ENCODE data around the gene CHST15. TPM values are rescaled to one million over a fixed set of nuclear protein-coding genes. Genes with fewer than 3 reads are reported as not detected.

CHST15 gene
- polyA plus RNA-seq, 12 donors: 14.6 to 24.7 (median 17.8) TPM; not detected in 1

DNA sequence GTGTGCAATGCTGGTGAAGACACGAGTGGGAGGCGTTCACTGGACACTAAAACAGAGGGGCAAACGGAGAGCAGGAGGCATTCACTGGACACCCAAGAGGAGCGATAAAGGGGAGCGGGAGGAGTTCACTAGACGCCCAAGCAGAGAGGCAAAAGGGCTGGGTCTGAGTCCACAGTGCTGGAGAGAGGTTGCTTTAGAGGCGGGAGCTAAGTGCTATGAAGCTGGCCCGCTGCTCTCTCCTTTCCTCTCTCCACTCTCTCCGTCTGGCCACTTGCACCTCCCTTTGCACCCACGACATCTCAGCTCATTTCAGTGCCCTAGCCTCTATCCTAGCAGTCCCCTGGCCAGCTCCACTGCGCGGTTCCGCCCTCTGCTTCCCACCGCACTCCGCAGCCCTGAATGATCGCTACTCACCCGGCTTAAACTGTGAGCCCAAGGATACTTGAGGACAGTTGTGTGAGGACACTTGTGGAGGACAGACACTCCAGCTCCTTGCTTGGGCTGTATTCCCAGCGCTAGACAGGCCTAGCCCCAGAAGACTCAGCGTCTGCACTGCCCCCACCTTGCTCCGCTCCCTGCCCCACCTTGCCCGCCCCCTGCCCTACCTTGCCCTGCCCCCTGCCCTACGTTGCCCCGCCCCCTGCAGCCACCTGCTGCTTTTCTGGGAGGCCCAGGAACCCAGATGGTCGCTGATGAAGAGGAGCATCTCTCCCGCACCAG is 123.0 kb downstream of the CHST15 start:
- DNase-seq: no peak

DNA sequence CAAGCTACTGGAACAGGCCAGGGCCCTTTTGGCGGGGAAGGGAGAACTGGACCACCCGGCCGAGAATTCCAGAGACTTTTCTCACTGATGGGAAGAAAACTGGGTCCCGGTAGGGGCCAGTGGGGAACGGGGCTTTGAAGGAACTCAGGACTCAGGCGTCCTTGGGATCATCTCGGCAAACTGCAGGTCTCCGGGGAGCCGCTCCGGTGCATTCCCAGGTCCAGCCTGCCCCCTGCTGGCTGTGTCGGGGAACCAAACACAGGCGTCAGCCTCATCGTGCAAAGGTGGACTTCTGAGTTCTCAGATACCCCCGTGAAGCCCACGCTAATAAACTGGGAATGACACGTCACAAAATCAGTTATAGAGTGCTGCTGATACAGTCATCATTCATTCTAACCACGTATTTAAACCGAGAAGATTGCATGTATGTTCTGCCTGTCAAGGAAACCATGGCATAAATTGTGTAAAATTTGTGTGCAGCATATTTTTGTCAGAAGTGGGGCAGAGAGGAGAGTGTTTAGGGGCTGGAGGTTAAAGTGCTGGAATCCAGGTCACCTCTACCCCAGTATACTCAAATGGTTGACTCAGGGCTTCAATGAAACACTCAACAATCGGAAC is 125.7 kb downstream of the CHST15 start:
- peak; percentile 57 for DNase-seq

DNA sequence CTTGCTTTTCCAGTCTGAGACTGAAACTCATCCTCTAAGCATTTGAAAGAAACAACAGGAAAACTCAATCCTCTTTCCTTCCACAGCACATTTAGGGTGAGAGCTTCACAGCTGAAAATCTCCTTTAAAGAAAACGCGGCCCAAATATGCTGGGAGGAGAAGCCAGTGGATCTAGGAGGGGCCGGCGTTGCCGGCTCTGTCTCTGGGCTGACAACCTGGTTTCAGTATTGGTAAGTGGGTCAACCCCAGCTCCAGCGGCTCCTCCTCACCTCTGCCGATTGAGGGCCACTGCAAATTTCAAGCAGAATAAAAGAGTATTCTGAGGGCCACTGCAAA is 126.5 kb downstream of the CHST15 start:
- no peak for DNase-seq

DNA sequence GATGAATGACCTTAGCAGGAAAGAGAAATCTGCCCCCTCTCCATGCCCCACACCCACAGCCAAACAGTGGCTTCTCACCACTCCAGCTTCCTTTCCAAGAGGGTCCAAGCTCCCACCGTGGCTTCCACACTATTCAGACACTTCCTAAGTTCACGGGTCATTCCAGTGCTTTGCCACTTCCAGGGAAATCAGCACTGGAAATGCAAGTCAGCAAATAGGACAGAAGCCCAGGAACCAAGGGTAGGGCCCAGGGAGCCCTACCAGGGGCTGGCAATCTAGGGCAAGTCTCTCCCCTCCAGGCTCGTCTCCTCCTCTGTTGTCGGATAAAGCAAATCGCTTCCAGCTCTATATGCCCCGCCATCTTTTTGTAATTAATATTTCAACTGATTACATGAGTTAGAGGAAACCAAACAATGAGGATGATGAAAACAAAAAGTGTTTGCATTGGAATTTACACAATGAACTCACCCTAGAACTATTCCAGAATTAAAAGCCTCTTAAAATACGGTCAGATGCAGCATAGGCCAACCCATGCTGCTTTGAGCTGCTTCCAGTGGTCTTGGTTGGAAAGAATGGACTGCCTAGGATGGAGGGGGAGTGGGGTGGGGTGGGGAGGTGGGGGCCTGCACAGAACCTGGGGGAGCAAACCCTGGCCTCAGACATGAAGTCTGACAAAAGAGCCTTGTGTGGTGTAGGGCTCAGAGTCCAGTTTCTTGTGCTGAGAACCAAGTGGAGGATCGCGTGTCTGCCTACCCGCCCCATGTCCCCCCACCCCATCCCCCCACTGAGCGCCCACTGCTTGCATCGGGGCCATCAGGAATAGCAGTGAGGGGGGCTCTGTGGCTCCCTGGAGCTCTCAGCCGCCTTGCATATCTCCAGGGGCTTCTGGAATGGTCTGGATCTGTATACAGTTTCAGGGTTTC is 127.2 kb downstream of the CHST15 start:
- no peak for DNase-seq

DNA sequence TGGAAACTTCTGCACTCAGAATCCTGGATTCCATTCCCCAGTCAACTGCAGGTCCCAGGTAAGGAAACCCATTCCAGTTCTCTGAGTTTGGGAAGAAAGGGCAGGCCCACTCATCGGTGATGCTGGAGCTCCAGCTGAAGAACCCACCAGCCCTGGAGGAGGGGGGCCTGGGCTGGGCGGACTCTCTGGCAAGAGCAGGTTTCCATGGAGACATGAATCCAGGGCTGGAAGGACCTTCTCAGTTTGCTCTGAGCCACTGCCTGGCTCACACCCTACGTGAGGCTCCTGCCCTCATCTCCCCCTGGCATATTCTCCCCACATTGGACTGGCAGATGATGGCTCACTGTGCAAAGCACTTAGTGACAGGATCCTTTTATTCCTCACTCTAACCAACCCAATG is 128.4 kb downstream of the CHST15 start:
- no peak for DNase-seq

DNA sequence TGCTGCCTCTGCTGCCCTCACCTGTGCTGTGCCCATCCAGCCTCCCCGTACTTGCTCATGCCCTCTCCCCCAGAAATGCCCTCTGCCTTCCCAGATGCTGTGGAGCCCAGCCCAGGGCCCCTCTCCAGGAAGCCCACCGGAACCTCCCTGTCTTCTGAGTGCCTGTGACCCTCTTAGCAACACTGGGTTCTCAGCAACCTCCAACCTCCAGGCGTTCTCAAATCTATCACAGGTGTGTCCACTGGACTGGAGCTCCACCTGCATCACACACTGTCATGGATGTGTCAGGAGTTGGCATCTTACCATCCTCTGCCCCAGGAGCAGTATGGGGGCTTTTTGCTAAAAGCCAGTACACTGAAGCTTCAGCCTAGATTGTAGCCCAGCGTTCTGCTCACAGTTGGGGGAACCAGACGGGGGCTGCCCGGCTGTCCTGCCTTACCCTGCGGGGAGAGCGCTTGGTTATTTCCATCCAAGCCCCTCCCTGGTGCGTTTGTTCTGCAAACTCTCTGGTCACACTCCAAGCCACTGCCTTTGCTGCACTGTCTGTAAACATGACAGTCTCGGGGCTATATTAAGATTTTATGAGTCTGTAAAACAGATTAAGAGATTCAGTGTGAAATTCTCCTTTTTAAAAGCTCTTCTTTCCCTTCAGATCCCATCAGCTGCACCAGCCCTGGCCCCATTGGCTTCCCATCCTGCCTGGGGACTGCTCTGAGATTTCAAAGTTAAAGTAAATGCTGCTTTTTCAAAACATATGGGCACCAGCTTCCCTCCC is 130.5 kb downstream of the CHST15 start:
- DNase-seq: no peak

DNA sequence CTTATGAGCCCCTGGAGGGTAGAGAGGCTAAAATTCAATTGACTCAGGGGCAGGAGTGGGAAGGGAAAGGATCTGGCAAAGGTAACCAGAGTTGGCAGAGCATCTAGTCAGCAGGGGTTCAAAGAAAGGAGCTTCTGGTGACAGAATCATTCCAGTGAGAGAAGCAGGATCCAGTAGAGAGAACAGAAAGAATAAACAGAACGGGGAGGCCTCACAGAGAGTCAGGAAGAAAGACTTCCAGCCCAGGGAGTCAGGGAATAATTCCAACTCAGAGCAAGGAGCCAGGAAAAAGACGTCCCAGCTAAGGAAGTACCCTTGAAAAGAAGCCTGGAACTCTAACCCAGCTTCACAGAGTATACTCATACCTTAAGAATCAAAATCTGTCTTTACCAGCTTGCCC is 135.2 kb downstream of the CHST15 start:
- no peak for DNase-seq

Other genes with a start within 250 kb of the CHST15 start
- 10 to 100 TPM in 2 of 12 donors, 1 to 10 TPM in 5, under 1 TPM in 3, not detected in 2; 0.36 to 33.8 (median 2.2) TPM for gene CPXM2, start 201.8 kb downstream of the CHST15 start, polyA plus RNA-seq (ENCODE audit: insufficient read length in 12 of 12)

Data from muscle of arm (tissue), 12 donors.